BLaER1 treated with 17β-estradiol and CSF1 and Interleukin-3, amounts not matched to agents 10 nM and 100 nM (cell line): ENCODE data around the gene KIF5A.
A peak's percentile ranks its signal among the peaks of the same experiment; 100 is the strongest.

Experiments
- H3K27ac ChIP-seq, 11 experiments: shearing (Covaris generic); formaldehyde crosslinking; 2 replicates each; pipeline ENCODE4 v1.8.1; 2022
- H3K27me3 ChIP-seq, 11 experiments: shearing (Covaris generic); formaldehyde crosslinking; 2 replicates each; pipeline ENCODE4 v1.8.1; 2022
- H3K36me3 ChIP-seq, 11 experiments: shearing (Covaris generic); formaldehyde crosslinking; 2 replicates each; pipeline ENCODE4 v1.8.1; 2022
- H3K4me1 ChIP-seq, 10 experiments: shearing (Covaris generic); formaldehyde crosslinking; 2 replicates each; pipeline ENCODE4 v1.8.1; 2022
- H3K4me2 ChIP-seq, 11 experiments: shearing (Covaris generic); formaldehyde crosslinking; 2 replicates each; pipeline ENCODE4 v1.8.1; 2022
- H3K4me3 ChIP-seq, 10 experiments: shearing (Covaris generic); formaldehyde crosslinking; 2 replicates each; pipeline ENCODE4 v1.8.1; 2022
- H3K9ac ChIP-seq, 11 experiments: shearing (Covaris generic); formaldehyde crosslinking; 2 replicates each; pipeline ENCODE4 v1.8.1; 2022
- H3K9me3 ChIP-seq, 11 experiments: shearing (Covaris generic); formaldehyde crosslinking; replicated peaks in 1 of 11; 2 replicates each; pipeline ENCODE4 v1.8.1; 2022
- H4K20me1 ChIP-seq, 11 experiments: shearing (Covaris generic); formaldehyde crosslinking; 2 replicates each; pipeline ENCODE4 v1.8.1; 2022
- Cebpa-rat ChIP-seq, 11 experiments: shearing (Covaris generic); IDR thresholded peaks; 2 replicates each; pipeline ENCODE4 v1.8.1; 2022

The KIF5A gene

GRCh38 chr12:57590479-57590863 is 40.6 kb downstream of the KIF5A start:
- Histone ChIP-seq H3K9me3 (no peaks in the 10 kb centered on the region; a peak in 1 of 22 replicates), H3K27ac (peak overlapping the region in 1 of 11 experiments; percentile 12; a peak in 1 of 22 replicates), H3K4me1 (peaks cover 11 to 22% (median 19%) of the 10 kb centered on the region in 10 experiments), H3K27me3 (peaks cover 16 to 32% (median 23%) of the 10 kb centered on the region in 11 experiments; a peak in 21 of 22 replicates), H3K4me2 (peak overlapping the region; percentile 85 to 98 (median 90)), H3K4me3 (peak overlapping the region; percentile 58 to 73 (median 64)), H3K36me3 (peaks cover 0 to 7% (median 0%) of the 10 kb centered on the region in 11 experiments; a peak in 2 of 22 replicates), H3K9ac (peak overlapping the region in 8 of 11 experiments; percentile 62 to 77 (median 64); a peak in 14 of 22 replicates), H4K20me1 (no peaks in the 10 kb centered on the region; a peak in 1 of 22 replicates)
- TF ChIP-seq Cebpa-rat (IDR thresholded peaks at IDR 0.05), result no peak

GRCh38 chr12:57590864-57591781 is 41.3 kb downstream of the KIF5A start, which contains the start of gene PIP4K2C:
Gene PIP4K2C (plus strand): TSS chr12:57591192. CDS start chr12:57591290, 98 bp downstream.
- Histone ChIP-seq H3K4me1 (peaks cover 11 to 22% (median 19%) of the 10 kb centered on the region in 10 experiments), H3K4me2 (peak within 1 kb of the TSS; percentile 85 to 98 (median 90)), H3K27ac (peak within 1 kb of the TSS in 8 of 11 experiments; percentile 2 to 53 (median 28); a peak in 10 of 22 replicates), H3K36me3 (peaks cover 0 to 14% (median 0%) of the 10 kb centered on the region in 11 experiments; a peak in 4 of 22 replicates), H3K9ac (peak within 1 kb of the TSS; percentile 16 to 77 (median 62); a peak in 21 of 22 replicates), H3K27me3 (peaks cover 16 to 32% (median 23%) of the 10 kb centered on the region in 11 experiments; a peak in 21 of 22 replicates), H3K9me3 (no peaks in the 10 kb centered on the region; a peak in 1 of 22 replicates), H3K4me3 (peak within 1 kb of the TSS; percentile 58 to 73 (median 64)), H4K20me1 (no peaks in the 10 kb centered on the region; a peak in 1 of 22 replicates)
- TF ChIP-seq Cebpa-rat (IDR thresholded peaks at IDR 0.05), result no peak

GRCh38 chr12:57591782-57592325 is 42.0 kb downstream of the KIF5A start:
- H3K4me3 ChIP-seq, result peak overlapping the region; percentile 58 to 73 (median 64); a peak in 17 of 20 replicates
- TF ChIP-seq Cebpa-rat (IDR thresholded peaks at IDR 0.05), result no peak
- H3K27ac ChIP-seq, result no peak overlapping the region

GRCh38 chr12:57592551-57593165 is 42.8 kb downstream of the KIF5A start:
- no peak overlapping the region for H3K4me3 ChIP-seq
- H3K4me2 ChIP-seq, result peak overlapping the region in 6 of 11 experiments; percentile 86 to 98 (median 92); a peak in 6 of 22 replicates
- peaks cover 11 to 22% (median 19%) of the 10 kb centered on the region in 10 experiments for H3K4me1 ChIP-seq
- no peak for TF ChIP-seq Cebpa-rat (IDR thresholded peaks at IDR 0.05)
- peaks cover 16 to 32% (median 23%) of the 10 kb centered on the region in 11 experiments; a peak in 21 of 22 replicates for H3K27me3 ChIP-seq
- no peak overlapping the region for H3K27ac ChIP-seq
- no peak overlapping the region for H3K9ac ChIP-seq
- peaks cover 0 to 15% (median 0%) of the 10 kb centered on the region in 11 experiments; a peak in 5 of 22 replicates for H3K36me3 ChIP-seq
- no peaks in the 10 kb centered on the region; a peak in 1 of 22 replicates for H3K9me3 ChIP-seq
- no peaks in the 10 kb centered on the region for H4K20me1 ChIP-seq

More at GRCh38 chr12:57591782-57592325, 42.0 kb downstream of the KIF5A start:
- Histone ChIP-seq H3K27me3 (peaks cover 16 to 32% (median 23%) of the 10 kb centered on the region in 11 experiments; a peak in 21 of 22 replicates), H3K36me3 (peaks cover 0 to 15% (median 0%) of the 10 kb centered on the region in 11 experiments; a peak in 5 of 22 replicates), H3K9ac (peak overlapping the region in 3 of 11 experiments; percentile 65 to 77 (median 67); a peak in 3 of 22 replicates), H3K9me3 (no peaks in the 10 kb centered on the region; a peak in 1 of 22 replicates), H4K20me1 (no peaks in the 10 kb centered on the region), H3K4me2 (peak overlapping the region; percentile 85 to 98 (median 90)), H3K4me1 (peaks cover 11 to 22% (median 19%) of the 10 kb centered on the region in 10 experiments)

GRCh38 chr12:57593187-57593586 is 43.3 kb downstream of the KIF5A start:
- peaks cover 11 to 22% (median 19%) of the 10 kb centered on the region in 10 experiments for H3K4me1 ChIP-seq
- peaks cover 0 to 15% (median 0%) of the 10 kb centered on the region in 11 experiments; a peak in 5 of 22 replicates for H3K36me3 ChIP-seq
- H3K4me3 ChIP-seq, result no peak overlapping the region
- H4K20me1 ChIP-seq, result no peaks in the 10 kb centered on the region
- H3K4me2 ChIP-seq, result no peak overlapping the region
- no peaks in the 10 kb centered on the region; a peak in 1 of 22 replicates for H3K9me3 ChIP-seq
- TF ChIP-seq Cebpa-rat (IDR thresholded peaks at IDR 0.05), result no peak
- no peak overlapping the region for H3K27ac ChIP-seq
- peaks cover 16 to 29% (median 23%) of the 10 kb centered on the region in 11 experiments; a peak in 21 of 22 replicates for H3K27me3 ChIP-seq
- H3K9ac ChIP-seq, result no peak overlapping the region

GRCh38 chr12:57600395-57600794 is 50.6 kb downstream of the KIF5A start:
- Histone ChIP-seq H4K20me1 (no peaks in the 10 kb centered on the region), H3K4me1 (peaks cover 14 to 29% (median 23%) of the 10 kb centered on the region in 10 experiments; a peak in 19 of 20 replicates), H3K9me3 (no peaks in the 10 kb centered on the region), H3K4me2 (peak overlapping the region in 8 of 11 experiments; percentile 2 to 40 (median 28); a peak in 6 of 22 replicates), H3K27me3 (peaks cover 20 to 32% (median 27%) of the 10 kb centered on the region in 11 experiments), H3K36me3 (peaks cover 0 to 48% (median 15%) of the 10 kb centered on the region in 11 experiments; a peak in 8 of 22 replicates), H3K9ac (no peak overlapping the region), H3K4me3 (no peak overlapping the region), H3K27ac (no peak overlapping the region)
- TF ChIP-seq Cebpa-rat (IDR thresholded peaks at IDR 0.05), result no peak

- Histone ChIP-seq H3K9me3 (no peaks in the 10 kb centered on the region), H3K4me1 (peaks cover 21 to 37% (median 29%) of the 10 kb centered on the region in 10 experiments; a peak in 19 of 20 replicates), H4K20me1 (no peaks in the 10 kb centered on the region), H3K36me3 (peaks cover 0 to 38% (median 10%) of the 10 kb centered on the region in 11 experiments; a peak in 7 of 22 replicates), H3K4me2 (no peak overlapping the region), H3K9ac (no peak overlapping the region), H3K27me3 (peaks cover 31 to 52% (median 45%) of the 10 kb centered on the region in 11 experiments), H3K27ac (no peak overlapping the region), H3K4me3 (no peak overlapping the region)
- TF ChIP-seq Cebpa-rat (IDR thresholded peaks at IDR 0.05), result no peak
Measured at GRCh38 chr12:57602544-57602943, 52.7 kb downstream of the KIF5A start.

GRCh38 chr12:57603324-57603723 is 53.5 kb downstream of the KIF5A start:
- Histone ChIP-seq H3K4me1 (peaks cover 21 to 37% (median 30%) of the 10 kb centered on the region in 10 experiments; a peak in 19 of 20 replicates), H3K27ac (no peak overlapping the region), H3K27me3 (peaks cover 31 to 59% (median 49%) of the 10 kb centered on the region in 11 experiments), H3K4me2 (peak overlapping the region; percentile 78 to 94 (median 89); a peak in 19 of 22 replicates), H3K36me3 (peaks cover 0 to 38% (median 10%) of the 10 kb centered on the region in 11 experiments; a peak in 7 of 22 replicates), H3K9me3 (no peaks in the 10 kb centered on the region), H3K9ac (no peak overlapping the region), H4K20me1 (no peaks in the 10 kb centered on the region), H3K4me3 (no peak overlapping the region)
- no peak for TF ChIP-seq Cebpa-rat (IDR thresholded peaks at IDR 0.05)
